Nasal cavity respiratory epithelium epithelial cell of viscerocranial mucosa (primary cell): Measurements from ENCODE around the gene MLLT6. TPM values are rescaled to one million over a fixed set of nuclear protein-coding genes. Genes with fewer than 3 reads are reported as not detected.

Source experiments
- total RNA-seq: library from RNA; depleted of rRNA; stranded (reverse); fragments of >200 nt; gene quantifications from 2 replicates; pipeline ENCODE4 v1.2.3, GENCODE V29; 2014

MLLT6 gene
- 12.6 and 33.0 TPM in 2 replicates for total RNA-seq

GRCh38 chr17:38704606-38705522 is at the start of gene MLLT6:
Gene MLLT6 (plus strand): TSS chr17:38705273. CDS start chr17:38705633, 360 bp downstream.

DNA sequence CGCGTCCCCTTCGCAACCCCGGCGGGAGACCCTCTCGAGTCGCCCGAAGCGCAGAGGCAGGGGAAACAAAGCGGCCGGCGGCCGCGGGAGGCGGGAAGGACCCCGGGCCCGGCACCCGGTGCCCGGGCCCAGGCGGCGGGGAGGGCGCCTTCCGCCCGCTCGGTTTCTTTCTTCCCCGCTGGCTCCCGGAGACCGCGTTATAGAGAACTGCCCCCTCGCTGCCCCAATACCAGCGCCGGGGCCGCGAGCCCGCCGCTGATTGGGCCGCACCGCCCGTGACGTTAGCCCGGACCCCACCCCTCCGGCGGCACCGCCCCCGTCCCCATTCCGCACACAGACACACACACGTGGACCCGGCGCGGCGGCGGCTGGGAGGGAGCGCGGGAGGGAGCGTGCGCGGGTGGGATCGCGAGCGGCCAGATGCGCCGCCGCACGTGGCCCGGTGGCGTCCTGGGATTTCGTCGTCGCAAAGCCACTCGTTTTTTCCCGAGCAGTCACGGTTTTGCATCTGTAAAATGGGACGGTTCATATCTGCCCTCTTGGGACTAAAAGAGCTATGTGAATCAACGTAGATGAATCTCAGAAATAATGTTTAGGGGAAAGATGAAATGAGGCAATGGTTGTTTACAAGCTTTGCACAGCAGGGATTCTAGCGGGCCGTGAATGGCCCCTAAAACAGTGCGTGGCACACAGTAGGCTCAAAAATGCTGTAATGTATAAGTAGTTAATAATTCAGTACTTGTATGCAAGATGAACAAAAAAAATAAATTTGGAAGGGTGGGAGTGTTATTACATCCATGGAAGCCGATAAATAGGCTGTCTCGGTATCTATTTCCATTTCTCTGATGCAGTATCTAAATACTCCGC is 30.1 kb upstream of the MLLT6 start, which contains the start of gene EPOP:
TSS of gene EPOP (minus strand) at position 209 of the 867 bp plus-strand sequence. CDS start 462 bp downstream, outside the sequence.

GRCh38 chr17:38729886-38730525 is 24.9 kb downstream of the MLLT6 start, which contains the start of gene CISD3:
Gene CISD3 (plus strand): TSS chr17:38730341. CDS start chr17:38730359, 18 bp downstream.

GRCh38 chr17:38748149-38748891 is 43.2 kb downstream of the MLLT6 start, which contains the start of gene PCGF2:
Gene PCGF2 (minus strand): TSS chr17:38748336. CDS start chr17:38740402, 7,934 bp downstream.

DNA sequence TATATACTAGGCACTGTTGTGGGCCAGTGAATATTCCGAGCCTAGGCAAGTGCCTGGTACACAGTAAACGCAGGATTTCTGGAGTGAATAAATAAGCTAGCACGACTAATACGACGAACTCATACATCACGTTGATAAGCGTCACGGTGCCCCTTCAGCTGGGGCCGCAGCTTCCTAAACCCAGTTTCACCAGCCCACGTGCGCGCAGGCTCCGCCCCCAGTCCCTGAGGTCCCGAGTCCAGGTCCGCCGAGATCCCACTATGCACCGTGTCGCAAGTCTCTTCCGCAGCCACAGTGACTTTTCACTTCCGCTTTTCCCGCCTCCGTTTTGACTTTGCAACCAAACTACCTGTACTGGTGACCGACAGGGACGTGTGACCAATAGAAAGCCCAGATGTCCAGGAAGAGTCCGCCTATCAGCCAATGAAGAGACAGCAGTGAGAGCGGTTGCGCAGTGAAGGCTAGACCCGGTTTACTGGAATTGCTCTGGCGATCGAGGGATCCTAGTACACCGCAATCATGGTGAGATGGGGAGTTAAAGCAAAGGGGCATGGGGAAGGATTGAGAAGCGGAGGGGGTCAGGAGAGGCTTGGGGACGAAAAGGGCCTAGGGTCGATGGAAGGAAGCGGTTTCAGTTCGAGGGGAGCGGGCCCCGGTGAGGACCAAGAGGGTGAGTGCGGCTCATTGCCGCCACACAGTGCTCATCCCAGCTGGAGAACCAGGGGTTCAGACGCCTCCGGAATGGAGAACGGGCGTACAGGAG is 47.4 kb downstream of the MLLT6 start, which contains the start of gene PSMB3:
TSS of gene PSMB3 (plus strand) at position 434 of the 763 bp plus-strand sequence. CDS start at position 520, 86 bp downstream.

Other genes starting within 250 kb of the MLLT6 start
- gene SRCIN1, start 99.3 kb upstream of the MLLT6 start, total RNA-seq = 0.64 and 0.68 TPM in 2 replicates
- 2.6 and 5.8 TPM in 2 replicates for gene EPOP, start 30.3 kb upstream of the MLLT6 start, total RNA-seq
- 4.2 and 5.5 TPM in 2 replicates for gene CISD3, start 25.1 kb downstream of the MLLT6 start, total RNA-seq
- gene PCGF2, start 43.1 kb downstream of the MLLT6 start, total RNA-seq = 2.4 and 2.6 TPM in 2 replicates
- 117 and 224 TPM in 2 replicates for gene PSMB3, start 47.5 kb downstream of the MLLT6 start, total RNA-seq
- 15.0 and 53.5 TPM in 2 replicates for gene PIP4K2B, start 94.3 kb downstream of the MLLT6 start, total RNA-seq
- gene CWC25, start 120.0 kb downstream of the MLLT6 start, total RNA-seq = 13.0 and 13.8 TPM in 2 replicates
- 1,417 and 1,864 TPM in 2 replicates for gene RPL23, start 148.4 kb downstream of the MLLT6 start, total RNA-seq
- 25.3 and 70.0 TPM in 2 replicates for gene LASP1, start 164.8 kb downstream of the MLLT6 start, total RNA-seq